ENCODE measurements around the gene IFNG.

The IFNG gene

DNA sequence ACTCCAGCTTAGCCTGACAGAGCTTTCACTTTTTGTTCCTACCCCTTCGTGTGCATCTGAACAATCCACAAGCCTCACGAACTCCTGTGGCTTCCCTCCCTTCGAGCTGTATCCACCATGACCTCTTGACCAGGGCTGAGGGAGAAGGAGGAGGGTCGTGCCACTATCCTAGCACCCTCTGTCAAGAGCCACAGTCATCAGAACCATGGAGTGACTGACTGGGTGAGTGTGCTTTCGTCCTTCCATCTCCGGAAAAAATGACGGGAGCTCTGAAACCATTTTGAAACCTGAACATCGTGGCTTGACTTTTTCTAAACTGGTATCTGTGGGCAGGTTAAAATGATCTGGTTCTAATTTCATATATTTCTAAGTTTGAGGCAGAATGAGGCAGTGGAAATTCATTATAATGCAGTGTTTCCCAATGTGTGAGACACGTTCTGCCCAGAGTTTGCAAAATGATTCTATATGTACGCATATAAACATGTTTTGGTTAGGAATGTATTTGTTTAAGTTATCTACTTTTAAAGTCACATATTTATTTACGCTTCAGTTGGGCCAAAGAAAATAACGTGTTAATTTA, 39.1 kb upstream of the IFNG start:
- TF ChIP-seq, protein P1, sequence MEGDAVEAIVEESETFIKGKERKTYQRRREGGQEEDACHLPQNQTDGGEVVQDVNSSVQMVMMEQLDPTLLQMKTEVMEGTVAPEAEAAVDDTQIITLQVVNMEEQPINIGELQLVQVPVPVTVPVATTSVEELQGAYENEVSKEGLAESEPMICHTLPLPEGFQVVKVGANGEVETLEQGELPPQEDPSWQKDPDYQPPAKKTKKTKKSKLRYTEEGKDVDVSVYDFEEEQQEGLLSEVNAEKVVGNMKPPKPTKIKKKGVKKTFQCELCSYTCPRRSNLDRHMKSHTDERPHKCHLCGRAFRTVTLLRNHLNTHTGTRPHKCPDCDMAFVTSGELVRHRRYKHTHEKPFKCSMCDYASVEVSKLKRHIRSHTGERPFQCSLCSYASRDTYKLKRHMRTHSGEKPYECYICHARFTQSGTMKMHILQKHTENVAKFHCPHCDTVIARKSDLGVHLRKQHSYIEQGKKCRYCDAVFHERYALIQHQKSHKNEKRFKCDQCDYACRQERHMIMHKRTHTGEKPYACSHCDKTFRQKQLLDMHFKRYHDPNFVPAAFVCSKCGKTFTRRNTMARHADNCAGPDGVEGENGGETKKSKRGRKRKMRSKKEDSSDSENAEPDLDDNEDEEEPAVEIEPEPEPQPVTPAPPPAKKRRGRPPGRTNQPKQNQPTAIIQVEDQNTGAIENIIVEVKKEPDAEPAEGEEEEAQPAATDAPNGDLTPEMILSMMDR (IDR thresholded peaks at IDR 0.05; ENCODE audit: control insufficient read depth, insufficient read depth, low read depth, low read length, missing control alignments): no peak
- no peak for DNase-seq (ENCODE audit: low read depth)
- no peak overlapping the region for H3K4me3 ChIP-seq (ENCODE audit: control insufficient read depth, low read depth, low read length)

DNA sequence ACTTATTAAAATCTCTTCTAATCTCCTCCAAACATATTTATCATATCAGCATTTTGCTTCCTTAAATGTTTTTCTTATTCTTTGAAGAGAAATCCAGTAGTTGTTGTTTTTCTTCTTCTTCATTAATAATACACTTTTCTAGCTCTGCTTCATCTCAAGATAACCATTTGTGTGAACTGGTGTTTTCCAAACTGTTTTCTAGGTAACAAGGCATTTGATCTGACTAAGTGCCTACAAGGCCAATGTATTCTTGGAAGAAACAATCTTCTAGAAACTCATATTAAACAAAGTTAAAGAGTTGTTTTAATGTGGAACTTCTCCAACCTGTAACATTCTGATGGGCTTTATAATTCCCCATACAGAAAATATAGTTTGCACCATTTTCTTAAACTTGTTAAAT, 30.8 kb upstream of the IFNG start:
- no peak for DNase-seq (ENCODE audit: low read depth)
- TF ChIP-seq, protein P1 (IDR thresholded peaks at IDR 0.05; ENCODE audit: control insufficient read depth, insufficient read depth, low read depth, low read length, missing control alignments): no peak
- no peak overlapping the region for H3K4me3 ChIP-seq (ENCODE audit: control insufficient read depth, low read depth, low read length)

DNA sequence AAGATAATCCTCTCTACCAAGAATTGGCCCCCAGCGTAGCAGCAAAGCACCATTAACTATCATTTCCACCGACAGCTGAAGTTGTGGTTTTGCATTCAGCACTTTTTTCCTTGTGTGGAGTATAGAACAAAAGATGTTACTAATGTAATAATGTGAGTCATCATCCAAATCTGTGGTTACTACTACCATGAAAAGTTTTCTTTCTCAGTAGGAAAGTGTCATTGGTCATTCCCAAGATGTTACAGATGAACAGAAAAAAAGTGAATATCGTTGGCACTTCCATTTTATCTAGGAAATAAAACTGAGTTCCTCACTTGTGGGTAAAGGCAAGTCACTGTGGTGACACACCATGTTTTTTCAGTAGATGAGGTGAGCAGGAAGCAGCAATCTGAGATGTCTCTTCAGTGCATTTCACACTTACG, 30.3 kb upstream of the IFNG start:
- TF ChIP-seq, protein P1 (IDR thresholded peaks at IDR 0.05; ENCODE audit: control insufficient read depth, insufficient read depth, low read depth, low read length, missing control alignments): no peak
- no peak overlapping the region for H3K4me3 ChIP-seq (ENCODE audit: control insufficient read depth, low read depth, low read length)

DNA sequence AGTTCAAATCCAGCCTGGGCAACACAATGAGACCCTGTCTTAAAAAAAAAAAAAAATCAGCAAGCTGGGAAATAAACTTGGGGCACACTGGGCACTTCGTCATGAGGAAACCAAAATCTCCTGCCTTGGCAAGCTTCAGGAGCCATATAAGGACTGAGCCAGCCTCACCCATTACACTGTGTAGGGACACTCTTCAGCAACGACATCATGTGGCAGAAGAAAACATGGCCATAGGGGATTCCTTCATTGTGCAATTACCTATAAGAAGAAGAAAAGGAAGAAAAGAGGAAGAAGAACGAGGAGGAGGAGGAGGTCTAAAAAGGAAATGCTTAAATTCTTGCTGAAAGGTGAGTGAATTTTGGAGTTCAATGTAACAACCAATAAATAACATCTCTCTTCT, 26.1 kb upstream of the IFNG start:
- TF ChIP-seq, protein P1 (IDR thresholded peaks at IDR 0.05; ENCODE audit: control insufficient read depth, insufficient read depth, low read depth, low read length, missing control alignments): no peak
- H3K4me3 ChIP-seq (ENCODE audit: control insufficient read depth, low read depth, low read length): no peak overlapping the region
- DNase-seq (ENCODE audit: low read depth): no peak

More for the DNA sequence above, 30.3 kb upstream of the IFNG start:
- peak; percentile 18 for DNase-seq (ENCODE audit: low read depth)

DNA sequence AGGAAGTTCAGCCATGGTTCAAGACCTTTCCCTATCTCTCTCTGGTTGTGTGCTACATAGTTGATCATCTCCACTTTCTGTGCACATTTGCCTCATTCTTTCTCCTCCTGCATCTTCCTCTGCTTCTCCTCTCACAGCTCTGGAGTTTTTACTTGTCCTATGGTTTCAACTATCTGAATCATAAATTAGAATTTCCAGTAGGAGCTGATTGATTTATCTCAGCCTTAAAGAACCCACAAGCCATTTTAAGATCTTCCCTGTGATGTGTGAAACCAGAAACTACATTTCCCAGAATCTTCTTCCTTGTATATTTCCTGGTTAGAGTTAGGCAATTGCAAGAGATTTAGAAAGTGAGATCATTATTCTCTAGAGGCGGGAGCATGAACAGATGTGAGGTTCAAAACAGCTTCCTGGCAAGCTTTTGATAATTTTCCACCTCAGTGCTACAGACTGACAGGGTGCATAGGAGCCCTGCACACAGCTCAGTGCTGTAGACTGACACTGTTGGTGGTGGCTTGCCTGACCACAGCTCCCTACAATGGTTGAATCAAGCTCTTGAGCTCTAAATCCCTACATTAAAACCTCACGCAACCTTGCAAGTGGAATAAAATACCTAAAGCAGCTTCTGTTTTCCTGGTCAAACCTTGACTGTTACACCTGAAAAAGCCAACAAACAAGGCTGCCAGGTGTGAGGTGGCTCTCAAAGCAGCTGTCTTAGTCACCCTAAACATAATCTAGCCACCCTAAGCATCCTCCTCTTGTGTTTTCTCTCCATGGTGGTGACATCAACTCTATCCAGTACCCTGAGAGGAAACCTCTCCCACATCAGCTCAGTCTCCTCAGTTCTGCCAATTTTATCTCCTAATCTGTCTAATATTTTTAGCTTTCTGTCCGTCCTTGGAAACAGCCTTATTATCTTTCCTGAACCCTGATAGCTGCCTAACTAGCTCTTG, 21.5 kb upstream of the IFNG start:
- no peak overlapping the region for H3K4me3 ChIP-seq (ENCODE audit: control insufficient read depth, low read depth, low read length)
- DNase-seq (ENCODE audit: low read depth): no peak

DNA sequence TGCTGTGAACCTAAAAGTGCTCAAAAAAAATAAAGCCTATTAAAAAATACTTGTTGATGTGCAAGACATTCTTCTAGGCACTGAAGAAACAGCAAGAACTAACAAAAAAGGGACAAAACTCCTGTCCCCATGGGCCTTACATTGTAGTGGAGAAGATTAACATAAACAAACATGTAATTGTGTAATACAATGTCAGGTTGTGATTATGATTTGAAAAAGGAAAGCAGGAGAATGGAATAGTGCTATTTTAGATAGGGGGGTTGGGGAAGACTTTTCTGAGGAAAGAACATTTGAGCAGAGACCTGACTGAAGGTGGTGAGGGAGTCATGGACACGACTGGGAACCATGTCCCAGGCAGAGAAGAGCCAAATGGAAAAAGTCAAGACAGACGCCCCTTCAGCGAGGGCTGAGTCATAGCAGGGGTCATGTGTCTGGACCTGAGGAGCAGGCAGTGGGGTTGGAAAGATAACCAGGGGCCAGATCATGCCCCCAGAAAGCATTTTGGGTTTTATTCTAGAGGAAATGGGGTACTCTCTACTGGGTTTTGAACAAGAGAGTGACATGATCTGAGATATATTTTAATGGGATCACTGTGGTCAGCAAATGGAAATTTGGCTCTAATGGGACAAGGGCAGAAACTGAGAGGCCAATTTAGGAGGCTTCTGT, 19.4 kb upstream of the IFNG start:
- no peak overlapping the region for H3K4me3 ChIP-seq (ENCODE audit: control insufficient read depth, low read depth, low read length)
- TF ChIP-seq, protein P1 (IDR thresholded peaks at IDR 0.05; ENCODE audit: control insufficient read depth, insufficient read depth, low read depth, low read length, missing control alignments): no peak
- no peak for DNase-seq (ENCODE audit: low read depth)

More for the DNA sequence above, 21.5 kb upstream of the IFNG start:
- TF ChIP-seq, protein P1 (IDR thresholded peaks at IDR 0.05; ENCODE audit: control insufficient read depth, insufficient read depth, low read depth, low read length, missing control alignments): no peak

All from AG09309 (cell line).